GM19438 (cell line): ENCODE results near the gene IL1R1.

Experiments
- ATAC-seq: cut with Tn5 transposase; IDR thresholded peaks from one replicate; pipeline ENCODE4 v1.9.1; 2021; ENCODE audit warnings: low read depth; ENCODE audit not compliant: unreplicated experiment

The IL1R1 gene

GRCh38 chr2:102137138-102137537 lies 5.4 kb upstream of the IL1R1 start:
- no peak for ATAC-seq

- no peak for ATAC-seq
Observed at GRCh38 chr2:102138331-102138730, 4.2 kb upstream of the IL1R1 start.

GRCh38 chr2:102139851-102140250 lies 2.7 kb upstream of the IL1R1 start:
- ATAC-seq: no peak

- no peak for ATAC-seq
Observed at GRCh38 chr2:102140377-102140776, 2.2 kb upstream of the IL1R1 start.

GRCh38 chr2:102141011-102141943 lies 1.3 kb upstream of the IL1R1 start:
- no peak for ATAC-seq

- no peak for ATAC-seq
Observed at GRCh38 chr2:102142829-102143449, 393 bp downstream of the IL1R1 start.

- no peak for ATAC-seq
Observed at GRCh38 chr2:102143450-102143985, 972 bp downstream of the IL1R1 start.

- ATAC-seq: no peak
Observed at GRCh38 chr2:102144128-102144527, 1.6 kb downstream of the IL1R1 start.

GRCh38 chr2:102145107-102145506 lies 2.6 kb downstream of the IL1R1 start:
- no peak for ATAC-seq

- no peak for ATAC-seq
Observed at GRCh38 chr2:102145934-102146333, 3.4 kb downstream of the IL1R1 start.

GRCh38 chr2:102147935-102148334 lies 5.4 kb downstream of the IL1R1 start:
- no peak for ATAC-seq

GRCh38 chr2:102149243-102149642 lies 6.7 kb downstream of the IL1R1 start:
- no peak for ATAC-seq

GRCh38 chr2:102149644-102150455 lies 7.3 kb downstream of the IL1R1 start:
- no peak for ATAC-seq

GRCh38 chr2:102154364-102154763 lies 11.8 kb downstream of the IL1R1 start:
- no peak for ATAC-seq

- ATAC-seq: no peak
Observed at GRCh38 chr2:102154946-102155702, 12.6 kb downstream of the IL1R1 start.

GRCh38 chr2:102155703-102156515 lies 13.4 kb downstream of the IL1R1 start:
- no peak for ATAC-seq

- ATAC-seq: no peak
Observed at GRCh38 chr2:102158011-102158755, 15.6 kb downstream of the IL1R1 start.

GRCh38 chr2:102159295-102159694 lies 16.7 kb downstream of the IL1R1 start:
- no peak for ATAC-seq
